NCI-H1694 (cell line): ENCODE data around the gene PCSK6.

Source experiments
- DNase-seq: peaks from one replicate; lab custom pipeline; 2025; lab: John Stamatoyannopoulos, UW

Gene PCSK6

DNA sequence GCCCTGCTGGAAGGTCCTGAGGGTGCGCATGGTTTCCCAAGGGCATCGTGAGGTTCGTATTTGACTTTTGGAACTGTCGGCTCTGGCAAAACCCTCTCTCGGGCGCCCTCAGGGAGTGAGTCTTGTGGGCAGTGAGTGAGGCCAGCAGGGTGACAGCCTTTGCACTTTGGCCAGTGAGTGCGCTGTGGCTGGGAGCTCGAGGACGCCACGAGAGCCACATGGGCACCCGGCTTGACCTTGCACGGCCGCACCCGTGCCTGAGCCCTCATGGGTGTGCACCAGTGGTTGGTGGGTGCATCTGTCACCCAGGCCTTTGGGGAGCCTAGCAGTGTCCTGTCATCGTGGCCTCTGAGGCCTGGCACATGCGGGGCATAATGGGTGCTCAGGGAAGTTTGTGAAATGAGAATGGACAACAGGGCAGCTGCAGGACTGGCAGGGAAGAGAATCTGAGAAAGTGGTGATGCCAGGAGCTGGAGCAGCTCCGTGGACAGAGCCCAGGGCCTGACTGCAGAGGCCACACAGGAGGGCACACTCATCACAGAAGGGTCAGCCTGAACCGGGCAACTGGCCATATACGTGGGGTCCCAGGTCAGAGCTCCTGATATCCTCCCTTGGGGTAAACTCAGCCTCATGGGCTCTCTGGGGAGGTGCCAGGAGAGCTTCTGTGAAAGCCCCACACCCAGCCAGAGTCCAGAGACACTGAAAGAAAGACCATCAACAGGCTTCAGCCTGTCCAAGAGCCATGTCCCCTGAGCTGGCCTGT lies 164.1 kb downstream of the PCSK6 start:
- DNase-seq, result no peak

DNA sequence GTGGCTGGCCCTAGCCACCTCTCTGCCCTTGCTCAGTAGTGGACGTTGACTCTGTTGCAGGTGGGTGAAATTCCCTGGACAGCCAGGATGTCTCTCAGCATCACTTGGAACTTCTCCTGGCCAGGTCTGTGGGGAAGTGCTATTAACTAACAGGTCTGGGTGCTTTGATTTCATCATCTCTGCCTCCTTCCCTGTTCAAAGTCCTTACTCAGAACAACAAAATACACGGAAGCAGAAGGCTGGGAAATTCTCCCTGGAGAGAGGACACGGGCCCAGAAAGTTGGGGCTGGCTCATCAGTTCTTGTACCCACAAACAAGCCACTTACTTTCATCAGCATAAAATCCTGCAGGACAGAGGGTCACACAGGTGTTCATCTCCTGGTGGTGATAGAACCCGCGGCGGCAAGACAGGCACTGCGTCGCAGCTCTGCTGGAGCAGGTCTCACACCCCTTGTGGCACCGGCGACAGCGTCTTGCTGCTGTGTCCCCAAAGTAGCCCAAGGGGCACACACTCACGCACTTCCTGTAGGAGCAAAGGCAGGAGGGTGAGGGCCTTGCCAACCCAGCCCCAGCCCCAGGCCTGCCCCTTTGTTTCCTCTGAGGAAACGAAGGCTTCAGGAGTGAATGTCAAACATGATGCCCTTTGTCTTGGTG lies 164.9 kb downstream of the PCSK6 start:
- DNase-seq, result no peak

DNA sequence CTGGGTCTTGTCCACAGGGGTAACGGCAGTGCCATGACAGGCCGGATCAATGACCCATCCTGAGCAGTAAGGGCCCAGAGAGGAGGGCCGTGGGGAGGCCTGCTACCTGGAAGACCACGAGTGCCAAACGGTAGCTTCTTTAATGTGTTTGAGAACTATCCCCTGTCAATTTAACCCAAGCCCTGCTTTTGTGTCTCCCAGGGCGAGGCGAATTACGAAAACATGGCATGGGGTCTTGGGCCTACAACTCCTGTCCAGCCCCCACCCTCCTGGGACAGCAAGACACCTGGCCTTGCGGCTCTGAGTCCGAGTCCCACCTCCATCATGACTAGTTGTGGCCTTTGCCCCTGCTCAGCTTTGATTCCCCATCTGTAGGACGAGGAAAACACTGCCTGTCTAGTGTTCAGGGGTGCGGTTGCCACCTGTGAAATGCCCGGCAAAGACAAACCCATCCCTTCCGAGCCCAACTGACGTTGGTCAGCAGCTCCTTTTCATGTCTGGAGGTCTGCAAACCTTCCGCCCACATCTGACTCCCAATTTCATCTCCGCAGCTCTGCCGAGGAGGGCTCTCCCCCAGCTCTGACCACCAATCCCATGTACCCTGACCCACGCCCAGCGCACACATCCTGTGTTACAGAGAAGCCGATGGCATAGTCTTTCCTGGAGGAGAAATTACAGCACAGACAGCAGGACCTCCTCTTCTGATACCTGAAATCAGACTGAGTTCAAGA lies 165.5 kb downstream of the PCSK6 start:
- no peak for DNase-seq

DNA sequence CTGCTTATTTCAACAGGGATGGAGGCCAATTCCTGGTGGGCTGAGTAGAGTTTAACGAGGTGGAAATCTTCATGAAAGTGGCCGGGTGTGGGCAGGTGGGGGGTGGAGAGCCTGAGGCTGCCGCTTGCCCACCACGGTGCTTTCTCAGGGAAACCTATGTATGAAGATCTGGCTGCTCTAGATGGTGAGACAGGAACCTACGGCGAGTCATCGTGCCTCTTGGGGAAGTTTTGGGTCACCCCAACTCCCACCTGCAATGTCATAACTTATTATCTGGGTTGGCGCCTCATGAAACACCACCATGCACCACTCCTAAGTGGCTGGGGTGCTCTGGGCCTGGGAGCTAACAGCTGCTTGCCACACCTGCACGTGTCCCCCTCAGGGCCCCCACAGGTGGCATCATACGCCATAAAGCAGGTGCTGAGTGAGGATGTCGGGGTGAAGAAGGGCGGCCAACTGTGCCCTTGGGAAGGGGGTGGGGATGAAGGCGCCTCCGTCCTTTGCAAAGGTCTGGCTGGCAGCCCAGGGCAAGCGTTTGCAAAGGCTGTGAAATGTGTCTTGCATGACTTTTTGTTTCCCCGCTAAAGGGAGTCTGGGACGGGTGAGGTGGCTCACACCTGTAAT lies 166.5 kb downstream of the PCSK6 start:
- no peak for DNase-seq

DNA sequence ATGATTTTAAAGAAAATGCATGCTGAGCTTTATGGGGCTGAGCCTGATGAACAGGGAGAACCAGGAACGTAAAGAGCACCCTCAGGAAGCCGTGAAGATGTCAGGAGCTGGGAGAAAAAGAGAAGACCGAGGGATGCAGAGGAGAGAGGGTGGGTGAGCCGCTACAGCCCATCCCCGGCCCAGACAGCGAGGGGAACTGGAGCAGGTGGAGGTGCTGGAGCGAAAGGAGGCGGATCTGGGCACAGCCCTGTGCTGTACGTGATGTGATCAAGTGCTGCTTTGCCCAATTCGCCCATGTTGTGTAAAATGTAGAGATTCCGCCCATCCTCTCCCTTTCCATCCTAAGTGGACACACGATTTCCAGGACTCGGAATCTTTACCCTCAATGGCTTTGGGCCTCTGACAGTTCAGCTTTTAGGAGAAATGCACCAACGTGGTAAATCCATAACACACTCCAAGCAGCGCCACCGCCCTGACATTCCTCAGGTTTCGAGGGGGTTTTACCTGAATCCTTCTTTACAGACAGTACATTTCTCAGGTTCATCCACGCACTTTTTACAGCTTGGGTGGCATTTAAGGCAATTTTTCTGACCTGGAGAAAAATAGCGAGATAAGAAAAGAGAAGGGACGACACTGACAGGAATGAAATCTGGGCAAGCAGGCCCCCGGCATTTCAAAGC lies 167.4 kb downstream of the PCSK6 start:
- no peak for DNase-seq

DNA sequence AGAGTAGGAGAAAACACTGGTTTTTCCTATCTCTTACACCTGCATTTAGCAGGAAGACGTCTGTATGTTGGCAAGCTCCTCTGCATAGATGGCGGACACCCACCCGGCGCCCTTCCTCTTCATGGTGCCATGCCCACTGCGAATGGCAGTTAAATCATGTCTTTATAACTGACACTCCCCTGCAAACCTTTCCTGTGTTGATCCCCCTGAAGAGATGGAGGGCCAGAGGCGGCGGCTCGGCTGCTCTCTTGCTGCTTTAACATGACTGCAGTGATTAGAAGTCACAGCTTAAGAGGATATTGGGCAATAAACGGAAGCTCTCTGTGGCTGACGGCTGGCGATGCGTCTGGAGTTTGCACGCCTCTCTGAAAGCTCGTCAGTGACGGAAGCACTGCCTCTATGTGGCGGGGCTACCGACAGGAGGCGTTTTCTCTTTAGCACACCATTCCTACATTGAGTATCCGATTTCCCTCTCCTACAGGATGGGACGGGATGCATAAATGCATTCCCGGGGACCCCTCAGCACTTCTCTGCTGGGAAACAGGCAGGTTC lies 168.9 kb downstream of the PCSK6 start:
- no peak for DNase-seq

DNA sequence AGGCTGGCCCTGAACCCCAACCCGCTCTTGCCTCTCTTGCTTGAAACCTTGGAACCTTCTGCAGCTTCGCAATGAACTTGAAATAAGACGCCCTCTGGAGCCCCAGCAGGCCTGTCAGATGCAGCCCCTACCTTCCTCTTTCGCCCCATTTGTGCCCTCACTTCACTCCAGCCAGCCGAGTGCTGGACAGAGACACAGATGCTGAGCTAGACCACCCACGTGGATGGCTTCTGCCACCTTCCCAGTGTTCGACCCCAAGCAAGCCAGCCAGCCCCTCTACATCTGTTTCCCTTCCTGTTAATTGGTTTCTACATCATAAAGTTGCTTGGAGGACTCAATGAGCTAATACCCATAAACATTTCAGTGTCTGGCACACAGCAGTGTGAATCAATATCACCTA lies 170.7 kb downstream of the PCSK6 start:
- no peak for DNase-seq

DNA sequence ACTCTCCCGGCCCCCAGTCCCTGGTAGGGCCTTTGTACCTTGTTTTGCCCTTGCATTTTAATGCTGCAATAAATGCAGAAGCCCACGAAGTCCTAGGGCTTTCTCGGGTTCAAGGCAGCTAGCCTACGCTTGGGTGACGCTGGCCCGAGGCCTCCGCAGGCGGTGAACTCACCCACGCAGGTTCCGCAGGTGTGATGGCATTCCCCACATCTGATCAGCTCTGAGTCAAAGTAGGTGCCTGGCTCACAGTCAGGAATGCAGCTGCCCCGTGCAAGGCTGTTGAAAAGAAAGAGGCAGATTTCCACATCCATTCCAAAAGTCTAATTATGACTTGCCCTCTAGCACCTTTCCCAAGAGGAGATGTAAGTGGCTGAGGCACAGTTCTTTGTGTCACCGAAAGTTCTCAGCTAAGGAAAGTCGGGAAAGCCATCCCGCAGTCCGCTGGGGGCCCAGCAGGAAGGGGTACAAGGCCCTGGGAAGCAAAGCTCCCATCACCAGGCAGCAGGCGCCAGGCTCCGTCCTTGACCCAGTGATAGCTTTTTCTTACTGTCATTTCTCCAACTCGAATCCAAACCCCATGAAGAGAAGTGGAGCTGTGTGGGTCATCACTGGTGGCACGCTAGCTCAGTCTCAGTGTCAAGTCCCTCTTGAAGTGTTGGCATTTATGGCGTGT lies 171.2 kb downstream of the PCSK6 start:
- DNase-seq, result no peak

DNA sequence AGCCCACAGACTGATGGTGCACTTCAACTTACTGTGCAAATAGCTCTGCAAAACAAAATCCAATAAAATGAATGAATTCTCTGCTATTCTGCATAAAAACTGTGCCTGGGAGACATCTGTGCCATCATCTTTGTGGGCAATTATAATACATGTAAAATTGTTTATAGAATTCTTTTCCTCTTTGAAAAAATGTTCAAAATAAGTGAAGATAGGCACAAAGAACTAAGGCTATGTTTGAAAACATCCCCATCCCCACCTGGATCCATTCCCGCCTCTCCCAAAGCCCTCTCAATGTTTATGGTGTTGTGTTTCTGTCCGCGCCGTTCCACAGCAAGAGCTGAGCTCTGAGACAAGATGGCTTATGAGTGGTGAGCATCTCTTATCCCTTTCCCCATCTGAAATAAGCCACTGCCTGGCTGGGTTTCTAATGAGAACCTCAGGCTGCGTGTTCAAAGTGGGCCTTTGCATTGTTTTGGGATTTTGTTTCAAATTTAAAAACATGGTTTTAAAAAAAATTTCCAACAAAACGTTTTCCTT lies 172.1 kb downstream of the PCSK6 start:
- DNase-seq, result no peak

DNA sequence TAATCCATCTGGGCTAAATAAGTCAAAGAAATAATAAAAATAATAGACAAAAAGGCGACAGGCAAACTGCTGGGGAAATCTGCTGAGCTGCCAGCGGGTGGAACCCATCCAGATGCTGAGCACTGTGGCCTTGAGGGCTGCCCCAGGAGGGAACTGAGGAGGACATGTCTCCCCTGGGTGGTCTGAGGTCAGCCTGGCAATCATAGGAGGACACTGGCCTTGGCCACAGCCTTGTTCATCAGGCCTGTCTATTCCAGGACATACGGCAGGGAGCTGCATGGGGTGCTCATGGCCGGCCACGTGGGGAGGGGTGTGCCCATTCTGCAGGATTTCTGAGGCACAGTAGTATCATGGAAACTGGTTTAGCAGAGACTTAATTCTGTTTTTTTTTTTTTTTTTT lies 173.0 kb downstream of the PCSK6 start:
- DNase-seq, result no peak

DNA sequence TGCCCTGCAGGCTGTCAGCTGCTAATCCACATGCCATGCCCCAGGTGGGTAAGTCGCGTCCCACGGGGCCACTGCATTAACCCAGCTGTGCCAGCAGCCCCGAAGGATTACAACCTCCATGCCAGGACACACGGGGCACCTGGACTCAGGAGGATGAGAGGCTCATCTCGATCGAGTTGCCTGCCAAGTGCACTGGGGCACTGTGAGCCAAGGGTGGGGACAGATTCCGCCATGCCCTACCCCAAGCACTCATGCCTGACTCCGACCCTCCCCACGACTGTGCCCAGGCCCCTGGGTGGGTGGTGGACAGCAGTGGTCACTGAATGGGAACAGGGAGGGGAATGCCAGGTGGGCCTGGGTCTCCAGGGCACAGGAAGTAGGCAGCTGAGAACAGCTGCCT lies 173.8 kb downstream of the PCSK6 start:
- no peak for DNase-seq

DNA sequence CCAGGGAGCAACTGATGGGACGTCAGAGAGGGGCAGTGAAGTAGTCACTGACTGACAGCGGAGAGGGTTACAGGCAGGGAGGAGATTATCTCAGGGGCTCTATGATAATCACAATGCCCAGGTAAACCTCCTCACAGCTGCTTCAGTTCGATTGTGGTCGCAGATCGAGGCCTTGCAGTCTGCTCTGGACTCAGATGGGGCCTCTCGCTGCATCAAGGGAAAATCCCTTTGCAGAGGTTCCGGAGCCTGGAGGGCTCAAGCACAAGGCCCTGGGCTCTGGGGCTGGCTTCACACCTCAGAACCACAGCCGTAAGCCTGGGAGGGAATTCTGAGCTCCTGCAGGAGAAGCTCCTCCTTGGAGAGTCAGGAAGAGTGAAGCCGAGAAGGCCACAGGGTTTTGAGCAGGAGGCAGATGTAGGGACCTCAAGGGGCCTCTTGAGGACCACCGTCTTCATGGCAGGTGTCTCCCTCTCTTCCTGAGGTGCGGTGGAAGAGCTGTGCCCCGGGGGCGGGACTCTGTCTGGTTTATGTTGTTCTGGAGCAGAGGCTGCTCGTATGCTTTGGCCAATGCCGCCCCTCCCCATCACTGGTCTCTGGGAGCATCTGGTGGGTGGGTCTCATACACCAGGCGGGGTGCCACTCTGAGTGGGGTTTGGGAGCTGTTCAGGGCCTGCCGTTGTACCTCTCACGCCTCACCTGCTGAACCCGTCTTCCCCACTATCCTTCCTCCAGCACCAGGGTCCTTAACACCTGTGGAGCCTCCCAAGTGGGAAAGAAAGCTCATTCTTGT lies 175.0 kb downstream of the PCSK6 start:
- no peak for DNase-seq

DNA sequence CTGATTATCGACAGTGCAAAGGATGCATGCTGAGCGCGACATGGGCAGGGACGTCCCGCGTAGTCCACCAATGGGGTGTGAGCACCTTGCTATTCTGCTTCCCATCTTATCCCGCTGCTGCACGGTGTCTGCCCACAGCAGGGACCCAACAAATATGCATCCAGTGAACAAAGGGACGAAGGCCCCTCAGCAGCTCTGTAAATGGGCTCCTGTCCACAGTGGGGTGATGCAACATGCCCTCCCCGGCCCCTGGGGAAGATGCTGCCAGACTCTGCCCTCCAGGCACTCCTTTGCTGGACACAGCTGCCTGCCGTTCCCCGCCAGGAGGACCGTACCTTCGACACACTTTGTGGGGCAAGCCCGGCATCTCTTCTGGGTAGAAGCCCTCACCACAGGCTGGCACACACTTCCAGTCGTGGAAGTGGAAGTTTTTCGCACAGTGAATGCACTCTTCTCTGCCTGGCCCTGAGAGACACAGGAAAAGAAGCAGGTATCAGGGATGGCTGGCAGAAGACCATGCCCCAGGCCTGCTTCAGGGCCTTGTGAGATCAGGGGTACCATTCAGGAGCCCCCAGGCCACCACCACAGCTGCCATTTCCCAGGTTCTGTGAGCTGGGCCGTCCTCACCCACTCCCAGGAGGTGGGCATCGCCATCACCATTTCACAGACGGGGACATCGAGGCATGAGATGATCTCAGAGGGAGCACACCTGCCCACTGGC lies 176.3 kb downstream of the PCSK6 start:
- no peak for DNase-seq

DNA sequence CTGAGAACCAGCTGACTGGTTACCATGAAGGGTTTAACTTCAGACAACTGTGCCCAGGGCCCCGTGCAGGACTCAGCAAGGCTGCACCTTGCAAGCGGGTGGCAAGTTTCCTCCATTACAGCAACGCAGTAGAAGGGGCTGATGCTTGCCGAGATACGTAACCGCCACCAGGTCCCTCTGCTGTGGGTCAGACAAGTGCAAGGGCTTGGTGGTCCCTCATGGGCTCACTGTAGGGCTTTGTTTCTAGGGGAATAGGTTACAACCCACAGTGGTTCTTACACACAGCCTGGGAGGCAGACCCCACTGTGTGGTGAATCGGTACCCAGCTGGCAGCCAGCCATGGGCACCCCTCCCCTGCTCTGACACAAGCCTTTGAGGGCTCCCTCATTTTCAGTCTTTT lies 179.0 kb downstream of the PCSK6 start:
- DNase-seq, result no peak

DNA sequence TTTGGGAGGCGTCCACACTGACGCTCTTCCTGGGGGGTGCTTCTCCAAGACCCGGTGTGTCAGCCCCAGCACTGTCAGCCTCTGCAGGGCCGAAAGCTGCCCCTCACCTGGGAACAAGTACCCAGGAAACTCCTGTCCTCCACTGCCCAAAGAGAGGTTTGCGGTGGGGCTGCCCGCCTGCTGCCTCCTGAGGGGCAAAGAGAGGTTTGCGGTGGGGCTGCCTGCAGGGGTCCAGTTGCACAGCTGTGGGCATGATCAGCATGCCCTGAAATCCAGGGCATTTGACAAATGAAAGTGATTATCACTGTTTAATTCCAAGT lies 179.4 kb downstream of the PCSK6 start:
- no peak for DNase-seq

DNA sequence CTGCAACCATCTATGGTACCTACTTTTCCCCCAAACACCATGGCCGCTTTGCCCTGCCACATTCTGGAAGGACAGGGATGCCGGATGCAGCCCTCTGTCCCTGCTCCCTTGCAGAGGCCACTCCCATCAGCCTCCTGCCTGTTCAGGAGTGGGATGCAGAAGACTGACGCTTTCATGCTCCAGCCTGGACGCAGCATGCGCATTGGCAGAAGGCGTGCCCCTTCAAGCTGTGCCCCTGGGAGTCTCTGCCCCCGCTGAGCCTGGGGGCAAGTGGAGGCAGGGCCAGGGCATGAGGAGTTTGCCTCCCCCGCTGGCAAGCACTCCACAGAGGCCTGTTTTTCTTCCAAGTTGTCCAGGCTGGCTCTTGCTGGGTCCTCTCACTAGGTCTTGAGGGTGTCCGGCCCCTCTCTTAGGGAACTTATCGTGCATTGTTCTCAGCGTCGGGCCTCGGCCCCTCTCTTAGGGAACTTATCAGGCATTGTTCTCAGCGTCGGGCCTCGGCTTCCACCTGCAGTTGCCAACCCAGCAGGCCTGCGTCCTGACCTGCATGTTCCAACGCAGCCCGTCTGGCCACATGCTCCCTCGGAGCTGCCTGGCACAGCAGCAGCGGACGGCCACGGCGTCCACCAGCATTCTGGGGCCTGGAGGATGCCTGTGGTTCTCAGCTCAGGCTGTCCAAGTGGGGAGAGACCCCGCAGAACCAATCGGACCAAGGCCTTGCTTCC lies 179.9 kb downstream of the PCSK6 start:
- no peak for DNase-seq

DNA sequence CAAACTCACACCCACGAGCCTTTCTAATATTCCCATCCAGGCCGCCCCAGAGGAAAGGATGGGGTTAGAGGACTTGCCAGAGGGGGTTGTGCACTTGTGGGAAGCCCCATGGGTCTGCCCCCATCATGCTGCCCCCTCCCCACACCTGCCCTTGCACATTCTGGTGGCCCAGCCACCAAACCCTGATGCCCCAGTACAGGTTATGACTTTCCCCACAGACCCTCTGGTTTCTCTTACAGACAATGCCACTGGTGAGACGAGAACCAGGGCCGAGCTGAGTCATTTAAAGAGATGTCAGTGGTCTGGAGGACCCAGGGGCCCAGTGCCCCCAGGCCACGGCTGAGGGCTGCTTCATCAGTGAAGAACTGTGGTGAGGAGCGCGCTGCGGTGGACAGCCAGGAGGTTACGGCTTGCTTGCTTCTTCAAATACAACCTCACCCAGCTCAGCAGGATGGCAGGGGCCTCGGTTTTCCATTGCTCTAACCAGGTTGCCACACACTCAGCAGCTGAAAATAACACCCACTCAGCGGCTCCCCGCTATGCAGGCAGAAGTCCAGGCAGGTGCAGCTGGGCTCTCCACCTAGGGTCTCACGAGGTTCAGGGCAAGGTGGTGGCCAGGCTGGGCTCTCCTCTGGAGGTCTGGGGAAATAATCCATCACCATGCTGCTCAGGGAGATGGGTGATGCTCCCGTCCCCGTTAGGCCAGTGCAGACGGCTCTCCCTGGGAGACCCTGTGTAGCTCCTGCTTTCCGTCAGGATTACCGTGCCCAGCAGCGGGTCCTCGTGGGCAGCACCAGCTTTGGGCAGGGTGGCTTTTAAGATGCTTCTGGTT lies 180.7 kb downstream of the PCSK6 start:
- no peak for DNase-seq
